ENCODE results near the gene DAPK1.

Gene DAPK1

GRCh38 chr9:87707805-87708506 is 210.3 kb downstream of the DAPK1 start:
- Histone ChIP-seq H3K27ac (ENCODE audit: low read length) (no peak overlapping the region), H3K4me1 (ENCODE audit: control insufficient read depth, low read depth, low read length) (no peaks in the 10 kb centered on the region), H3K27me3 (ENCODE audit: control insufficient read depth, insufficient read depth, low read length) (no peaks in the 10 kb centered on the region), H3K4me3 (ENCODE audit: low read length) (no peak overlapping the region), H3K9me3 (ENCODE audit: control insufficient read depth, low read depth, low read length) (no peaks in the 10 kb centered on the region), H3K36me3 (ENCODE audit: control insufficient read depth, low read depth, low read length) (peaks cover 24% of the 10 kb centered on the region), H3K9ac (ENCODE audit: low read length) (no peak overlapping the region)

GRCh38 chr9:87708546-87708945 is 210.9 kb downstream of the DAPK1 start:
- Histone ChIP-seq H3K9me3 (ENCODE audit: control insufficient read depth, low read depth, low read length) (no peaks in the 10 kb centered on the region), H3K9ac (ENCODE audit: low read length) (no peak overlapping the region), H3K27me3 (ENCODE audit: control insufficient read depth, insufficient read depth, low read length) (no peaks in the 10 kb centered on the region), H3K27ac (ENCODE audit: low read length) (no peak overlapping the region), H3K4me1 (ENCODE audit: control insufficient read depth, low read depth, low read length) (no peaks in the 10 kb centered on the region), H3K4me3 (ENCODE audit: low read length) (no peak overlapping the region), H3K36me3 (ENCODE audit: control insufficient read depth, low read depth, low read length) (peaks cover 19% of the 10 kb centered on the region)

- Histone ChIP-seq H3K4me1 (ENCODE audit: control insufficient read depth, low read depth, low read length) (no peaks in the 10 kb centered on the region), H3K4me3 (ENCODE audit: low read length) (no peak overlapping the region), H3K27ac (ENCODE audit: low read length) (no peak overlapping the region), H3K9me3 (ENCODE audit: control insufficient read depth, low read depth, low read length) (no peaks in the 10 kb centered on the region), H3K9ac (ENCODE audit: low read length) (no peak overlapping the region), H3K27me3 (ENCODE audit: control insufficient read depth, insufficient read depth, low read length) (no peaks in the 10 kb centered on the region), H3K36me3 (ENCODE audit: control insufficient read depth, low read depth, low read length) (peaks cover 16% of the 10 kb centered on the region)
These were observed 211.5 kb downstream of the DAPK1 start for GRCh38 chr9:87708986-87709728.

- H3K27me3 ChIP-seq (ENCODE audit: control insufficient read depth, insufficient read depth, low read length): no peaks in the 10 kb centered on the region
- no peaks in the 10 kb centered on the region for H3K9me3 ChIP-seq (ENCODE audit: control insufficient read depth, low read depth, low read length)
- no peak overlapping the region for H3K9ac ChIP-seq (ENCODE audit: low read length)
- no peak overlapping the region for H3K27ac ChIP-seq (ENCODE audit: low read length)
- H3K4me1 ChIP-seq (ENCODE audit: control insufficient read depth, low read depth, low read length): no peaks in the 10 kb centered on the region
- peaks cover 16% of the 10 kb centered on the region for H3K36me3 ChIP-seq (ENCODE audit: control insufficient read depth, low read depth, low read length)
- no peak overlapping the region for H3K4me3 ChIP-seq (ENCODE audit: low read length)
These were observed 212.8 kb downstream of the DAPK1 start for GRCh38 chr9:87710443-87710842.

- Histone ChIP-seq H3K9me3 (ENCODE audit: control insufficient read depth, low read depth, low read length) (no peaks in the 10 kb centered on the region), H3K4me1 (ENCODE audit: control insufficient read depth, low read depth, low read length) (no peaks in the 10 kb centered on the region), H3K27me3 (ENCODE audit: control insufficient read depth, insufficient read depth, low read length) (no peaks in the 10 kb centered on the region), H3K4me3 (ENCODE audit: low read length) (no peak overlapping the region), H3K9ac (ENCODE audit: low read length) (no peak overlapping the region), H3K27ac (ENCODE audit: low read length) (no peak overlapping the region), H3K36me3 (ENCODE audit: control insufficient read depth, low read depth, low read length) (peaks cover 7% of the 10 kb centered on the region)
These were observed 214.5 kb downstream of the DAPK1 start for GRCh38 chr9:87711857-87712800.

- no peak overlapping the region for H3K9ac ChIP-seq (ENCODE audit: low read length)
- no peak overlapping the region for H3K4me3 ChIP-seq (ENCODE audit: low read length)
- H3K4me1 ChIP-seq (ENCODE audit: control insufficient read depth, low read depth, low read length): no peaks in the 10 kb centered on the region
- no peaks in the 10 kb centered on the region for H3K27me3 ChIP-seq (ENCODE audit: control insufficient read depth, insufficient read depth, low read length)
- H3K36me3 ChIP-seq (ENCODE audit: control insufficient read depth, low read depth, low read length): peaks cover 3% of the 10 kb centered on the region
- no peaks in the 10 kb centered on the region for H3K9me3 ChIP-seq (ENCODE audit: control insufficient read depth, low read depth, low read length)
- H3K27ac ChIP-seq (ENCODE audit: low read length): no peak overlapping the region
These were observed 215.2 kb downstream of the DAPK1 start for GRCh38 chr9:87712801-87713277.

GRCh38 chr9:87713278-87713987 is 215.8 kb downstream of the DAPK1 start:
- no peaks in the 10 kb centered on the region for H3K4me1 ChIP-seq (ENCODE audit: control insufficient read depth, low read depth, low read length)
- no peak overlapping the region for H3K4me3 ChIP-seq (ENCODE audit: low read length)
- H3K9me3 ChIP-seq (ENCODE audit: control insufficient read depth, low read depth, low read length): no peaks in the 10 kb centered on the region
- H3K9ac ChIP-seq (ENCODE audit: low read length): no peak overlapping the region
- no peaks in the 10 kb centered on the region for H3K27me3 ChIP-seq (ENCODE audit: control insufficient read depth, insufficient read depth, low read length)
- H3K36me3 ChIP-seq (ENCODE audit: control insufficient read depth, low read depth, low read length): no peaks in the 10 kb centered on the region
- no peak overlapping the region for H3K27ac ChIP-seq (ENCODE audit: low read length)

- Histone ChIP-seq H3K36me3 (ENCODE audit: control insufficient read depth, low read depth, low read length) (no peaks in the 10 kb centered on the region), H3K9me3 (ENCODE audit: control insufficient read depth, low read depth, low read length) (no peaks in the 10 kb centered on the region), H3K4me3 (ENCODE audit: low read length) (no peak overlapping the region), H3K27ac (ENCODE audit: low read length) (no peak overlapping the region), H3K4me1 (ENCODE audit: control insufficient read depth, low read depth, low read length) (no peaks in the 10 kb centered on the region), H3K9ac (ENCODE audit: low read length) (no peak overlapping the region), H3K27me3 (ENCODE audit: control insufficient read depth, insufficient read depth, low read length) (no peaks in the 10 kb centered on the region)
These were observed 216.3 kb downstream of the DAPK1 start for GRCh38 chr9:87713988-87714330.

- Histone ChIP-seq H3K9ac (ENCODE audit: low read length) (no peak overlapping the region), H3K4me1 (ENCODE audit: control insufficient read depth, low read depth, low read length) (no peaks in the 10 kb centered on the region)
These were observed 217.2 kb downstream of the DAPK1 start for GRCh38 chr9:87714819-87715218.

GRCh38 chr9:87716141-87716540 is 218.5 kb downstream of the DAPK1 start:
- Histone ChIP-seq H3K4me1 (ENCODE audit: control insufficient read depth, low read depth, low read length) (no peaks in the 10 kb centered on the region), H3K27ac (ENCODE audit: low read length) (no peak overlapping the region), H3K4me3 (ENCODE audit: low read length) (no peak overlapping the region), H3K27me3 (ENCODE audit: control insufficient read depth, insufficient read depth, low read length) (no peaks in the 10 kb centered on the region), H3K9ac (ENCODE audit: low read length) (no peak overlapping the region), H3K9me3 (ENCODE audit: control insufficient read depth, low read depth, low read length) (no peaks in the 10 kb centered on the region), H3K36me3 (ENCODE audit: control insufficient read depth, low read depth, low read length) (no peaks in the 10 kb centered on the region)

More at GRCh38 chr9:87714819-87715218, 217.2 kb downstream of the DAPK1 start:
- H3K27me3 ChIP-seq (ENCODE audit: control insufficient read depth, insufficient read depth, low read length): no peaks in the 10 kb centered on the region
- H3K4me3 ChIP-seq (ENCODE audit: low read length): no peak overlapping the region
- no peak overlapping the region for H3K27ac ChIP-seq (ENCODE audit: low read length)
- no peaks in the 10 kb centered on the region for H3K36me3 ChIP-seq (ENCODE audit: control insufficient read depth, low read depth, low read length)
- no peaks in the 10 kb centered on the region for H3K9me3 ChIP-seq (ENCODE audit: control insufficient read depth, low read depth, low read length)

GRCh38 chr9:87717456-87717855 is 219.8 kb downstream of the DAPK1 start:
- Histone ChIP-seq H3K27me3 (ENCODE audit: control insufficient read depth, insufficient read depth, low read length) (no peaks in the 10 kb centered on the region), H3K4me3 (ENCODE audit: low read length) (no peak overlapping the region), H3K27ac (ENCODE audit: low read length) (no peak overlapping the region), H3K36me3 (ENCODE audit: control insufficient read depth, low read depth, low read length) (no peaks in the 10 kb centered on the region), H3K9ac (ENCODE audit: low read length) (no peak overlapping the region), H3K4me1 (ENCODE audit: control insufficient read depth, low read depth, low read length) (no peaks in the 10 kb centered on the region), H3K9me3 (ENCODE audit: control insufficient read depth, low read depth, low read length) (no peaks in the 10 kb centered on the region)
